ENCODE data around the gene INSIG2.

DNA sequence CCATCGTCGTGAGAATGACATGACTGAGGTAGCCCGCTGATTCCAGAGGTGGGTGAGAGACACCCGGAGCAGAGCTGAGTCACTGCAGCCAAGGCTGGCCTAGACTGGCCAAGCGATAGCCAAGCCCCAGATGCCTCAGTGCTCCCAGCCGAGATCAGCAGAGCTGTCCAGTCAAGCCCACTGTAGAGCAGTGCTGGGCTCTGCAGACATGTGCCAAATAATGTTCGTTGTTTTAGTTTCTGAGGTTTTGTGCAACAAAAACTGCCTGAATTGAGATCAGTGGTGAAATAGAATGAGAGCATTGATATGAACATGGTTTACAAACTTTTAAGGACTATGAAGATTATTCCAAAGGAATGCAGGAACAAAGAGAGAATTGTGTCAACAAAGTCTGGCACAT is 42.1 kb downstream of the INSIG2 start:
- TF ChIP-seq, protein P1, sequence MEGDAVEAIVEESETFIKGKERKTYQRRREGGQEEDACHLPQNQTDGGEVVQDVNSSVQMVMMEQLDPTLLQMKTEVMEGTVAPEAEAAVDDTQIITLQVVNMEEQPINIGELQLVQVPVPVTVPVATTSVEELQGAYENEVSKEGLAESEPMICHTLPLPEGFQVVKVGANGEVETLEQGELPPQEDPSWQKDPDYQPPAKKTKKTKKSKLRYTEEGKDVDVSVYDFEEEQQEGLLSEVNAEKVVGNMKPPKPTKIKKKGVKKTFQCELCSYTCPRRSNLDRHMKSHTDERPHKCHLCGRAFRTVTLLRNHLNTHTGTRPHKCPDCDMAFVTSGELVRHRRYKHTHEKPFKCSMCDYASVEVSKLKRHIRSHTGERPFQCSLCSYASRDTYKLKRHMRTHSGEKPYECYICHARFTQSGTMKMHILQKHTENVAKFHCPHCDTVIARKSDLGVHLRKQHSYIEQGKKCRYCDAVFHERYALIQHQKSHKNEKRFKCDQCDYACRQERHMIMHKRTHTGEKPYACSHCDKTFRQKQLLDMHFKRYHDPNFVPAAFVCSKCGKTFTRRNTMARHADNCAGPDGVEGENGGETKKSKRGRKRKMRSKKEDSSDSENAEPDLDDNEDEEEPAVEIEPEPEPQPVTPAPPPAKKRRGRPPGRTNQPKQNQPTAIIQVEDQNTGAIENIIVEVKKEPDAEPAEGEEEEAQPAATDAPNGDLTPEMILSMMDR (IDR thresholded peaks at IDR 0.05): no peak
- TF ChIP-seq POLR2AphosphoS5 (IDR thresholded peaks at IDR 0.05): no peak
